Right lobe of liver (tissue), 6 donors: ENCODE measurements around the gene CLDN24. TPM values are rescaled to one million over a fixed set of nuclear protein-coding genes. Genes with fewer than 3 reads are reported as not detected.

Source experiments
- ATAC-seq, 4 donors: fragments of 200-7000 bp; cut with Tn5 transposase; one replicate each; pipeline ENCODE4 v1.9.1; 2020; ENCODE audit warnings: mild to moderate bottlenecking in 4 of 4, moderate library complexity in 4 of 4
- DNase-seq, 3 donors: peaks; one replicate each; pipeline ENCODE4 v3.0.0-alpha.2; 2020
- H3K27ac ChIP-seq, 3 donors: fragments of 200-600 bp; one replicate each; pipeline ENCODE4 v1.8.0; 2022
- H3K27me3 ChIP-seq, 2 donors: fragments of 200-600 bp; one replicate each; pipeline ENCODE4 v1.8.0; 2022
- H3K36me3 ChIP-seq, 4 donors: fragments of 200-600 bp; sonication (generic) in 1 of 4; one replicate each; pipeline versions ENCODE4 v1.5.1 to v1.8.0; 2017 to 2022; ENCODE audit warnings: control low read depth in 1 of 4
- H3K4me1 ChIP-seq, 4 donors: fragments of 200-600 bp; sonication (generic) in 1 of 4; one replicate each; pipeline versions ENCODE4 v1.5.1 to v1.8.0; 2017 to 2022; ENCODE audit warnings: control low read depth in 1 of 4
- H3K4me3 ChIP-seq, 3 donors: fragments of 200-600 bp; one replicate each; pipeline ENCODE4 v1.8.0; 2022
- H3K9me3 ChIP-seq, 4 donors: fragments of 200-600 bp; sonication (generic) in 1 of 4; one replicate each; pipeline versions ENCODE4 v1.5.1 to v1.8.0; 2017 to 2022; ENCODE audit warnings: control low read depth in 1 of 4
- CTCF ChIP-seq, 4 donors: fragments of 200-600 bp in 3 of 4; fragments of 450-650 bp in 1 of 4; IDR thresholded peaks; one replicate each; pipeline versions ENCODE4 v1.5.1 to v1.8.0; 2016 to 2022; ENCODE audit warnings: antibody characterized with exemption in 4 of 4, mild to moderate bottlenecking in 2 of 4
- POLR2A ChIP-seq: fragments of 450-650 bp; IDR thresholded peaks from one replicate; pipeline ENCODE4 v1.6.1; 2017; ENCODE audit warnings: antibody characterized with exemption, mild to moderate bottlenecking
- WGBS: methylation state at CpG from one replicate; pipeline ENCODE4 v1.1.6; 2018; ENCODE audit warnings: low coverage, low lambda C conversion rate; ENCODE audit not compliant: insufficient coverage; ENCODE audit errors: missing lambda C conversion rate; 5-methylcytosine and 5-hydroxymethylcytosine counted together
- intact Hi-C, 2 donors: fragments of 100-400 bp; cut with DNase I; formaldehyde crosslinking; loops; one replicate each; pipeline versions ENCODE4 v1.11.2 to v1.14.1; 2022
- total RNA-seq, 6 experiments: library from RNA; depleted of rRNA in 2 of 6; stranded (reverse); fragments of >200 nt in 2 of 6; fragmentation: NEBNext Ultra II Directional in 3 of 6; extraction: Animal tissue kit (Norgen Biotek cat#: 25700) in 3 of 6; gene quantifications; one replicate each; pipeline versions ENCODE4 v1.1.0 to v1.2.4, GENCODE V29; 2016 to 2023
- donor health status: DM: no; HTN: yes; CAD: no.
- donor health status: DM: no; HTN: no; CAD: no.
- donor health status: DM: no; HTN: no; CAD: no.
- donor health status: DM: no; HTN: yes; CAD: no.
- donor health status: DM: no; HTN: yes; CAD: no.

Gene CLDN24
- total RNA-seq, 6 experiments from 2014 or later, result not detected

- WGBS, result 100% methylated on average over 2 of the region's 7 CpGs
- H3K27ac ChIP-seq, result no peak overlapping the region
- no peaks in the 10 kb centered on the region for H3K36me3 ChIP-seq
- no peak overlapping the region for H3K4me3 ChIP-seq
- ATAC-seq (no peak), DNase-seq (peak in 1 of 3 donors; percentile 45)
- H3K27me3 ChIP-seq, result no peaks in the 10 kb centered on the region
- intact Hi-C loops, result no loop called here
- TF ChIP-seq POLR2A, result no peak
- no peak for TF ChIP-seq CTCF (IDR thresholded peaks at IDR 0.05)
- no peaks in the 10 kb centered on the region for H3K4me1 ChIP-seq
- no peaks in the 10 kb centered on the region for H3K9me3 ChIP-seq
These were observed 15.6 kb upstream of the CLDN24 start for GRCh38 chr4:183337833-183338232.

- WGBS, result 78% methylated on average over 4 of the region's 9 CpGs
- intact Hi-C loops, result no loop called here
- DNase-seq, result peak in 1 of 3 donors; percentile 41
- TF ChIP-seq POLR2A (no peak), CTCF (IDR thresholded peaks at IDR 0.05) (no peak)
- H3K27ac ChIP-seq, result no peak overlapping the region
- H3K4me3 ChIP-seq, result no peak overlapping the region
- no peaks in the 10 kb centered on the region for H3K36me3 ChIP-seq
- no peaks in the 10 kb centered on the region for H3K9me3 ChIP-seq
- ATAC-seq, result no peak
- no peaks in the 10 kb centered on the region for H3K27me3 ChIP-seq
- no peaks in the 10 kb centered on the region for H3K4me1 ChIP-seq
These were observed 15.1 kb upstream of the CLDN24 start for GRCh38 chr4:183337349-183337748.

GRCh38 chr4:183335369-183335940 is 13.2 kb upstream of the CLDN24 start:
- 76% methylated on average over 3 of the region's 3 CpGs for WGBS
- Histone ChIP-seq H3K9me3 (no peaks in the 10 kb centered on the region), H3K4me3 (no peak overlapping the region), H3K4me1 (no peaks in the 10 kb centered on the region), H3K27ac (no peak overlapping the region), H3K27me3 (no peaks in the 10 kb centered on the region), H3K36me3 (no peaks in the 10 kb centered on the region)
- intact Hi-C loops, result no loop called here
- DNase-seq (peak in 1 of 3 donors; percentile 18), ATAC-seq (peak in 2 of 4 donors; percentile 46 to 58)
- TF ChIP-seq POLR2A, result no peak
- no peak for TF ChIP-seq CTCF (IDR thresholded peaks at IDR 0.05)

- H3K27me3 ChIP-seq, result no peaks in the 10 kb centered on the region
- DNase-seq (no peak), ATAC-seq (peak in 1 of 4 donors; percentile 89)
- H3K4me3 ChIP-seq, result no peak overlapping the region
- H3K9me3 ChIP-seq, result no peaks in the 10 kb centered on the region
- intact Hi-C loops, result no loop called here
- no peaks in the 10 kb centered on the region for H3K36me3 ChIP-seq
- H3K4me1 ChIP-seq, result no peaks in the 10 kb centered on the region
- H3K27ac ChIP-seq, result no peak overlapping the region
- 33% methylated on average over 6 of the region's 6 CpGs for WGBS
- TF ChIP-seq POLR2A (no peak), CTCF (IDR thresholded peaks at IDR 0.05) (no peak)
These were observed 11.8 kb upstream of the CLDN24 start for GRCh38 chr4:183333983-183334382.

GRCh38 chr4:183333202-183333601 is 11.0 kb upstream of the CLDN24 start:
- WGBS, result 88% methylated on average over 9 of the region's 9 CpGs
- DNase-seq, result no peak
- Histone ChIP-seq H3K4me3 (no peak overlapping the region), H3K27ac (no peak overlapping the region), H3K4me1 (no peaks in the 10 kb centered on the region), H3K9me3 (no peaks in the 10 kb centered on the region), H3K36me3 (no peaks in the 10 kb centered on the region), H3K27me3 (no peaks in the 10 kb centered on the region)
- intact Hi-C loops, result no loop called here
- TF ChIP-seq POLR2A, result no peak
- no peak for TF ChIP-seq CTCF (IDR thresholded peaks at IDR 0.05)
- no peak for ATAC-seq
